GM18526 (cell line): ENCODE measurements around the gene TNNC1.

Source experiments
- POLR2A ChIP-seq: IDR thresholded peaks from 3 replicates; pipeline ENCODE4 v1.6.1; 2011; ENCODE audit not compliant: insufficient read length; ENCODE audit errors: extremely low read depth

TNNC1 gene

GRCh38 chr3:52455283-52456168 is 1.7 kb upstream of the TNNC1 start, which contains the start of gene NISCH:
Gene NISCH, plus strand, starts transcription at chr3:52455604. Its CDS starts 38 bp downstream, at chr3:52455642.
- TF ChIP-seq POLR2A: peak; percentile 91

DNA sequence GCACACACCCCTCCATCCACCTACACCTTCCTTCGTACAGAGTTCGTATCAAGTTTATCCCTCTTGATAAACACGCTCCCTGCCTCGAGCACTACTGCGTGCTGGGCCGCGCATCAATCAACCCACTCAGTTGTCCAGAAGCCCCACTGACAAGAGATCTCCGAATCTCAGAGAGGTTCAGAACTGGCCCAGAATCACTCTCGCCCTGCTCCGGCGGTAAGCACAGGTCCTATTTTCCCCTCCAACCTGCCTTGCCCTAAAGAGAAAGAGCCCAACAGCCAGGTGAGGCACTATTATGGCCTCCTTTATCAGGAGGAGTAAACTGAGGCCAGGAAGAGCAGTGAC is 1.1 kb upstream of the TNNC1 start:
- TF ChIP-seq POLR2A: no peak

DNA sequence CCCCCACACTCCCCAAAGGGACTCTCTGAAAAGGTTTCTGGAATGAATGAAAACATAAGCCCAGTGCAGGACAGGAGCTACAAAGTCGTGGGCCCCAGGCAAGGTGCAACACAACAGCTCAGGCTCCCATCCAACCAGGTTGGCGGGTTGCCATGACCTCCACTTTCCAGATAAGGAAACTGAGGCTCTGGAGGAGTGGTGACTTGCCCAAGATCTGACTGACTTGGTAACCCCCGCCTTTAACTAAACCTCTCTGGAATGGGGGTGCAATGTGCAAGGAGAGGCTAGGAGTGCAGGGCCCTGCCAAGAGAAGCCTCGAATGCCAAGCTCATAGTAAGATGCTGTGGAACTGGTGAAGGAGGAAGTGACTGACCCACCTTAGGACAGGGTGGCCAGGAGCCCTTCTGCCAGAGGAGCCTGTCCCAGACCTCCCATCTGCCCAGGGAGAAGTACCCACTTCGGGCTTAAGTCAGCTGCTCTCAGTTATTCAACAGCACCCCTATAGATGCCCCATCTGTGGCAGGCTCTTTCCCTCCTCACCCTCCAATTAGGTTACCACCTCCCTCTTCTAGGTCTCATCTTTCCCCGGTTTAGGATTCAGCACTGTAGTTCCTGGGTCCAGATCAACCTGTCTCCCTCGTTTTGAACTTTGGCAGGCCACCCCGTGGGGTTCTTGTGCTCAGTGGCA is 553 bp upstream of the TNNC1 start:
- TF ChIP-seq POLR2A: no peak

DNA sequence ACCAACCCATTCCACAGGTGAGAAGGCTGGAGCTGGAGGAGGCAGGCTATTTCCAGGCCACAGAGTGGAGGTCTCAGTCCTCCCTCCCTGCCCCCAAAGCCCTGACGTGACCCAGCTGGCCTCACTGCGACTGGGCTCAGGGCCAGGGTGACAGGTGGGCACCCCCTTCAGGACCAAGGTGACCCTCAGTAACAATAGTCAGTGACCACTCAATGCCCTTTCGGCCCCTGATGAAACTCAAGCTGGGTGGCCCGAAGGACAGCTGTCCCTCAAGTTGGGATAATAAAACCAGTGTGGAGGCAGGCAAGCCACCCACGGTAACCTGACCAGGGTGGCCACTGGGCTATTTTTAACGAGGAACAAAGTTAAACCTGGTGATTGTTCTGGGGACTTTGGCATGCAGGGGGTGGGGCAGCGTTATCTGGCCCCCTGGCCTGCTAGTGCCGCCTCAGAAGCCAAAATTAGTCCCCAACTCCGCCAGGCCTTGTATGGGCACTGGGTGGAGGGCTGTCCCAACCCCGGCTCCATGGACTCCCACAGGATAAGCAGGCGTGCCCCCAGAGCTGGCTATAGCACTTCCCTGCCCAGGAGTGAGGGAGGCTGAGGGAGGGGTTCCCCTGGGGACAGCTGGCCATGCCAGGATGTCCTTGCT is 1.1 kb downstream of the TNNC1 start:
- no peak for TF ChIP-seq POLR2A

- no peak for TF ChIP-seq POLR2A
Measured at GRCh38 chr3:52452126-52452525, 1.7 kb downstream of the TNNC1 start.

- TF ChIP-seq POLR2A: no peak
Measured at GRCh38 chr3:52451237-52452083, 2.4 kb downstream of the TNNC1 start.

DNA sequence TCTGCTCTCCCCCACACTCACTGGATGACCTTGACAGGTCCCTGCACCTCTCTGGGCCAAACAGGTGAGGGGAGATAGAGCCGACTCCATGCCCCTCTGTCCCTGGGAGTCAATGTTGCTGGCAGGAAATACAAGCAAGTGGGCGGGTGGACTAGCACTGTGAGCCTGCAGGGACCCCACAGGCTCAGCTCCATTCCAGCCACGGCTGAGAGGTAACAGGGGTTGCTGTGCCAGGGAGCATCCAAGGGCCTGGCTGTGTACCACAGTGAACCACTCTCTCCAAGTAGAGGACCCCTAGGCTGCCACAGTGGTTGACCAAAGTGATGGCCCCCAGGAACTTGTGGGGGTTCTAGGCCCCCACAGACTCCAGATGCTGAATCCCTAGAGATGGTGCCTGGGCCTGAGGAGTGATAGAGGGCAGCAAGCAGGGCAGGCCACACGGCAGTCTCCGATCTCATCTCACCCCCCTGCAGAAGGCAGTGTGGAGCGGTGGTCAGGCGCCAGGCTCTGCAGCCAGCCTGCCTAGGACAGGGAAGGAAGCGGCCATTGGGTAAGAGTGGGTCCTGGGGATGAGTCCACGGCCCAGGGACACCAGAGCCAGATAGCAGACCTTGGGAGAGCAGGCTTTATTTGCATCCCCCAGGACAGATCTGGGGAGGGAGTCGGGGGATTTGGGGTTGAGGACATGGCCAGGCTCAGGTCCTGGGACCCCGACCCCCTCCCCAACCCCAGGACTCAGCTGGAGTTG is 3.2 kb downstream of the TNNC1 start:
- no peak for TF ChIP-seq POLR2A

- TF ChIP-seq POLR2A: no peak
Measured at GRCh38 chr3:52447512-52448355, 6.1 kb downstream of the TNNC1 start.

DNA sequence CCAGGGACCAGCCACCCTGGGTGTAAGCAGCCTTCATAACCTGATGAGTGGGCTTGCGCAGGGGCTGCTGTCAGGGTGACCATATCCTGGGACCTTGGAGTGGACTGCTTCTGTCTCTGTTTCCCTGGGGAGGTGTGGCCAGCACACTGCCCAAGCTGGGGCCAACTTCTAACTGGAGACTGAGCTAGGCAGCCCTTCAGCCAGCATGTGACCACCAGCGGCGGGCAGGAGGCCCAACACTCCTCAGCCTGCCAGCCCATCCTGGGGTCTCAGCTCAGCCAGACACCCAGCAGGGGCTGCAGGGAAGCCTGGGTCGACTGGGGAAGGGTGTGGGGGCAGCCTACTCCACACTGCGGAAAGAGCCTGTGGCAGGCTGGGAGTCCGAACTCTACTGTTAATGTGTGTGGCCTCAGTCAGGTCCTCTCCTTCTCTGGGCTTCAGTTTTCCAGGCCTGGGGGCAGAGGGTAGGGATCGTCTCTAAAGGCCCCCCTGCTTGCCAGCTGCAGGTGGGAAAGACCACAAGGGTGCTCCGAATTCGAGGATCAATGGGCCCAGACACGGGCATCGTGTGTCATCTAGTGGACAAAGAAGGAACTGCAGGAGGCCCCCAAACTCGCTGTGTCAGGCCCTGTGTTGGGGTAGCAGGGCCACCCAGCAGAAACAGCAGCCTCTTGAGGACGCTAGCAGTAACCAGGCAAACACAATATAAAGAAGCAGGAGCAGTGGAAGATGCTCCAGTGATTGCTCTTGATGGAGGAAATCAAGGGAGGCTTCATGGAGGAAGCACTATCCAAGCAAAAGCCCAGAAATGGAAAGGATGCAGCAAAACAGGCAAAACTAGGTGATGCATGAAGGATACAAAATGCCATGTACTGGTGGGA is 7.0 kb downstream of the TNNC1 start:
- TF ChIP-seq POLR2A: no peak

DNA sequence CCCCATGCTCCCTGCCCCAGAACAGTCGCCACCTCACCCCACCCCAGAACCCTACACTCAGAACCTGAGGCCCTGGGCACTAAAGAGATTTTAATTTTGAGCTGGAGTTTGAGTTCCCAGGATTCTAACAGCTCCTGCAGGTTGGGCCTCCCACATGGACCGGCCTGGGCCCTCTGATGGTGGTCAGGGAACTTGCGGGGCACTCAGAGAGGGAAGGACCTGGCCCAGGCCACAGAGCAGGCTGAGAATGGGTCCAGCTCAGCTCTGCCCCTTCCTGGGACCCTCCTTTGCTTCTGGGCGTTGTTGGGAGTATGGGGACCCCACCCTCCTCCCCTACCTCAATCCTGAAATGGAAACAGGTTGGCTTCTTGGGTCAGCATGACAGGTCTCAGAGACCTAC is 7.8 kb downstream of the TNNC1 start:
- no peak for TF ChIP-seq POLR2A

- no peak for TF ChIP-seq POLR2A
Measured at GRCh38 chr3:52444860-52445793, 8.7 kb downstream of the TNNC1 start, which contains the start of gene SEMA3G. Gene SEMA3G, minus strand, starts transcription at chr3:52445103. Its CDS starts 76 bp downstream, at chr3:52445027.
